Stomach smooth muscle (tissue), 2 donors: ENCODE data around the gene SUN2.

ENCODE experiments used
- H3K27ac ChIP-seq: one replicate; pipeline ENCODE4 v1.7.0; 2013; ENCODE audit warnings: mild to moderate bottlenecking, low read length, inconsistent platforms
- H3K27me3 ChIP-seq, 2 donors: one replicate each; pipeline ENCODE4 v1.7.0; 2013; ENCODE audit warnings: low read length in 2 of 2; ENCODE audit not compliant: insufficient read depth in 2 of 2, control insufficient read depth in 1 of 2
- H3K36me3 ChIP-seq, 2 donors: one replicate each; pipeline ENCODE4 v1.7.0; 2013; ENCODE audit warnings: low read length in 2 of 2; ENCODE audit not compliant: control insufficient read depth in 2 of 2, insufficient read depth in 2 of 2
- H3K4me1 ChIP-seq: one replicate; pipeline ENCODE4 v1.7.0; 2013; ENCODE audit warnings: low read length; ENCODE audit not compliant: control insufficient read depth, insufficient read depth
- H3K4me3 ChIP-seq, 2 donors: one replicate each; pipeline ENCODE4 v1.7.0; 2013; ENCODE audit warnings: low read length in 2 of 2
- H3K9ac ChIP-seq, 2 donors: one replicate each; pipeline ENCODE4 v1.7.0; 2013; ENCODE audit warnings: low read length in 2 of 2, mild to moderate bottlenecking in 1 of 2
- H3K9me3 ChIP-seq, 2 donors: one replicate each; pipeline ENCODE4 v1.7.0; 2013; ENCODE audit warnings: low read length in 2 of 2; ENCODE audit not compliant: control insufficient read depth in 2 of 2
- donor health status: healthy.
- donor health status: Pancreatic carcinoma.

The SUN2 gene

GRCh38 chr22:38706101-38706900, 49.5 kb downstream of the SUN2 start:
- peaks cover 32% of the 10 kb centered on the region for H3K4me1 ChIP-seq
- no peaks in the 10 kb centered on the region for H3K9me3 ChIP-seq
- peak overlapping the region; percentile 84 to 85 for H3K4me3 ChIP-seq
- H3K36me3 ChIP-seq, result peaks cover 2 to 11% of the 10 kb centered on the region in 2 donors
- H3K9ac ChIP-seq, result peak overlapping the region; percentile 84 to 89
- no peaks in the 10 kb centered on the region for H3K27me3 ChIP-seq
- peak overlapping the region; percentile 90 for H3K27ac ChIP-seq

GRCh38 chr22:38705235-38706100, 50.3 kb downstream of the SUN2 start, which contains the start of gene GTPBP1:
GTPBP1 (plus strand) TSS chr22:38705944; CDS start chr22:38705956, 12 bp downstream.
- H3K4me1 ChIP-seq, result peaks cover 37% of the 10 kb centered on the region
- H3K27ac ChIP-seq, result peak within 1 kb of the TSS; percentile 90
- peak within 1 kb of the TSS; percentile 84 to 85 for H3K4me3 ChIP-seq
- H3K36me3 ChIP-seq, result peaks cover 2 to 11% of the 10 kb centered on the region in 2 donors
- peak within 1 kb of the TSS; percentile 84 to 89 for H3K9ac ChIP-seq
- no peaks in the 10 kb centered on the region for H3K27me3 ChIP-seq
- H3K9me3 ChIP-seq, result no peaks in the 10 kb centered on the region

- Histone ChIP-seq H3K9ac (peak overlapping the region; percentile 2 to 7), H3K4me1 (peaks cover 41% of the 10 kb centered on the region), H3K4me3 (peak overlapping the region; percentile 54 to 85), H3K27ac (peak overlapping the region; percentile 80), H3K27me3 (no peaks in the 10 kb centered on the region), H3K9me3 (no peaks in the 10 kb centered on the region), H3K36me3 (peaks cover 2 to 5% of the 10 kb centered on the region in 2 donors)
These were observed 51.1 kb downstream of the SUN2 start for GRCh38 chr22:38704654-38705234.

GRCh38 chr22:38700789-38701628, 54.8 kb downstream of the SUN2 start, which contains the start of gene JOSD1:
JOSD1 (minus strand) TSS chr22:38700943; CDS start chr22:38699987, 956 bp downstream.
- Histone ChIP-seq H3K36me3 (no peaks in the 10 kb centered on the region), H3K27me3 (no peaks in the 10 kb centered on the region), H3K9ac (peak within 1 kb of the TSS; percentile 90 to 96), H3K4me3 (peak within 1 kb of the TSS; percentile 61 to 86), H3K4me1 (peaks cover 58% of the 10 kb centered on the region), H3K27ac (peak within 1 kb of the TSS; percentile 92), H3K9me3 (no peaks in the 10 kb centered on the region)

GRCh38 chr22:38700270-38700788, 55.5 kb downstream of the SUN2 start:
- no peaks in the 10 kb centered on the region for H3K36me3 ChIP-seq
- H3K9me3 ChIP-seq, result no peaks in the 10 kb centered on the region
- peaks cover 58% of the 10 kb centered on the region for H3K4me1 ChIP-seq
- H3K4me3 ChIP-seq, result peak overlapping the region; percentile 61 to 86
- no peaks in the 10 kb centered on the region for H3K27me3 ChIP-seq
- peak overlapping the region; percentile 90 to 96 for H3K9ac ChIP-seq
- peak overlapping the region; percentile 92 for H3K27ac ChIP-seq

GRCh38 chr22:38699784-38700183, 56.0 kb downstream of the SUN2 start:
- Histone ChIP-seq H3K4me1 (peaks cover 57% of the 10 kb centered on the region), H3K36me3 (no peaks in the 10 kb centered on the region), H3K9ac (peak overlapping the region; percentile 90 to 96), H3K4me3 (peak overlapping the region; percentile 61 to 86), H3K27me3 (no peaks in the 10 kb centered on the region), H3K27ac (peak overlapping the region; percentile 92), H3K9me3 (no peaks in the 10 kb centered on the region)

- peaks cover 54% of the 10 kb centered on the region for H3K4me1 ChIP-seq
- H3K9ac ChIP-seq, result peak overlapping the region; percentile 90 to 96
These were observed 56.7 kb downstream of the SUN2 start for GRCh38 chr22:38699143-38699542.

GRCh38 chr22:38698407-38699094, 57.2 kb downstream of the SUN2 start:
- Histone ChIP-seq H3K4me3 (peak overlapping the region; percentile 61 to 86), H3K27me3 (no peaks in the 10 kb centered on the region), H3K36me3 (peaks cover 0 to 3% of the 10 kb centered on the region in 2 donors), H3K9me3 (no peaks in the 10 kb centered on the region), H3K27ac (peak overlapping the region; percentile 92), H3K9ac (peak overlapping the region; percentile 90 to 96), H3K4me1 (peaks cover 57% of the 10 kb centered on the region)

More at GRCh38 chr22:38699143-38699542, 56.7 kb downstream of the SUN2 start:
- Histone ChIP-seq H3K27me3 (no peaks in the 10 kb centered on the region), H3K27ac (peak overlapping the region; percentile 92), H3K9me3 (no peaks in the 10 kb centered on the region), H3K4me3 (peak overlapping the region; percentile 61 to 86), H3K36me3 (peaks cover 0 to 1% of the 10 kb centered on the region in 2 donors)

GRCh38 chr22:38697425-38698089, 58.2 kb downstream of the SUN2 start:
- H3K4me1 ChIP-seq, result peaks cover 61% of the 10 kb centered on the region
- peak overlapping the region in 1 of 2 donors; percentile 29 for H3K9ac ChIP-seq

More at GRCh38 chr22:38697425-38698089, 58.2 kb downstream of the SUN2 start:
- Histone ChIP-seq H3K36me3 (peaks cover 3 to 9% of the 10 kb centered on the region in 2 donors), H3K9me3 (no peaks in the 10 kb centered on the region), H3K27me3 (no peaks in the 10 kb centered on the region), H3K27ac (peak overlapping the region; percentile 20), H3K4me3 (peak overlapping the region; percentile 15 to 86)
